HUES48 (cell line): ENCODE measurements around the gene HHIP.

ENCODE experiments used
- H3K27ac ChIP-seq: one replicate; pipeline ENCODE4 v1.7.0; 2013; ENCODE audit warnings: low read depth, low read length, inconsistent platforms
- H3K27me3 ChIP-seq: 2 replicates; pipeline ENCODE4 v1.6.1; 2013; ENCODE audit warnings: mild to moderate bottlenecking, low read length; ENCODE audit not compliant: control insufficient read depth, insufficient read depth
- H3K36me3 ChIP-seq: 2 replicates; pipeline ENCODE4 v1.6.1; 2013; ENCODE audit warnings: low read length; ENCODE audit not compliant: control insufficient read depth, insufficient read depth
- H3K4me1 ChIP-seq: 2 replicates; pipeline ENCODE4 v1.6.1; 2013; ENCODE audit warnings: mild to moderate bottlenecking, low read length; ENCODE audit not compliant: control insufficient read depth, insufficient read depth
- H3K4me3 ChIP-seq: 2 replicates; pipeline ENCODE4 v1.5.1; 2013; ENCODE audit warnings: mild to moderate bottlenecking, low read depth, low read length
- H3K9ac ChIP-seq: 2 replicates; pipeline ENCODE4 v1.6.1; 2013; ENCODE audit warnings: mild to moderate bottlenecking, low read depth, low read length, moderate library complexity
- H3K9me3 ChIP-seq: 2 replicates; pipeline ENCODE4 v1.6.1; 2013; ENCODE audit warnings: low read length; ENCODE audit not compliant: control insufficient read depth, insufficient read depth

HHIP gene

DNA sequence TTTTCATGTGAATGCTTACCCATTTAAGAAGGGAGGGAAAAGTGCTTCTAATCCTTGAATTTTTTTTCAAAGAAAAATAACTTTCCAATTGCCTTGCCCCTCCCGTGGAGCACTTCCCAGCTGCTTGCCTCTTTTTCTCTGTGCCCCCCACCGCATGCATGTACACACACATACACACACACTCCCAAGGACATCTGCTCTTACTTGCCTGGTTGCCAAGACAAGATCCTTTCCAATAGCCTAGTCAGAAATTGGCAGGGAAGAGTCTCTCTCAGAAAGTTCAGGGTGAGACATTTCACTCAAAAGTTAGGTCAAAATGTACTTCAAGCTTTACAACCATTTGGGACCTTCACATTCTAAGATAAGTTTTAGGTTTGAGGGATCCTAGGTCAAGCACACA is 10.9 kb downstream of the HHIP start:
- H3K9ac ChIP-seq = no peak overlapping the region
- no peaks in the 10 kb centered on the region for H3K9me3 ChIP-seq
- no peak overlapping the region for H3K27ac ChIP-seq
- no peaks in the 10 kb centered on the region for H3K36me3 ChIP-seq
- no peak overlapping the region for H3K4me3 ChIP-seq
- H3K4me1 ChIP-seq = peaks cover 18% of the 10 kb centered on the region
- H3K27me3 ChIP-seq = no peaks in the 10 kb centered on the region

- no peak overlapping the region for H3K27ac ChIP-seq
- H3K36me3 ChIP-seq = no peaks in the 10 kb centered on the region
- H3K9ac ChIP-seq = no peak overlapping the region
- H3K9me3 ChIP-seq = no peaks in the 10 kb centered on the region
- no peak overlapping the region for H3K4me3 ChIP-seq
- H3K4me1 ChIP-seq = peaks cover 6% of the 10 kb centered on the region
- no peaks in the 10 kb centered on the region for H3K27me3 ChIP-seq
These were observed 12.1 kb downstream of the HHIP start for GRCh38 chr4:144658015-144658567.

DNA sequence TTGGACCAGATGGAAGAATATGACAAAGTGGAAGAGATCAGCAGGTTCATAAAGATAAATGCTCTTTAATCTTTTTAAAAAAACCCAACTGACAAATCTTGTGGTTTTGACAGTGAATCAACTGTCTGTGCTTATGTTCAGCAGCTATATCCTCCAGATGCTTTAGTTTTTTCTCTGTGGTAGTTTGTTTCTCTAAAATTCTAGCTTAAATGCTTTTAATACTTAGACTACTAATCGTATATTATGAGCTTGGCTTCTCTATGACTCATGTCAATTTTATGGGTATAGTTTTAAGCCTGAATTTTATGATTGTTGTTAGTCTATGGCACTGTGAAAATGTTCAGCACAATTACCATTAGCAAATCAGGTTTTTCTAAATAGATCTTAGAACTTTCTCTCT is 12.9 kb downstream of the HHIP start:
- Histone ChIP-seq H3K4me3 (no peak overlapping the region), H3K27ac (no peak overlapping the region), H3K9me3 (no peaks in the 10 kb centered on the region), H3K9ac (no peak overlapping the region), H3K27me3 (no peaks in the 10 kb centered on the region), H3K4me1 (peaks cover 6% of the 10 kb centered on the region), H3K36me3 (no peaks in the 10 kb centered on the region)

GRCh38 chr4:144659447-144659846 is 13.5 kb downstream of the HHIP start:
- H3K27ac ChIP-seq = no peak overlapping the region
- H3K4me3 ChIP-seq = no peak overlapping the region
- no peaks in the 10 kb centered on the region for H3K9me3 ChIP-seq
- no peaks in the 10 kb centered on the region for H3K27me3 ChIP-seq
- peaks cover under 1% of the 10 kb centered on the region for H3K4me1 ChIP-seq
- H3K36me3 ChIP-seq = no peaks in the 10 kb centered on the region
- H3K9ac ChIP-seq = no peak overlapping the region

DNA sequence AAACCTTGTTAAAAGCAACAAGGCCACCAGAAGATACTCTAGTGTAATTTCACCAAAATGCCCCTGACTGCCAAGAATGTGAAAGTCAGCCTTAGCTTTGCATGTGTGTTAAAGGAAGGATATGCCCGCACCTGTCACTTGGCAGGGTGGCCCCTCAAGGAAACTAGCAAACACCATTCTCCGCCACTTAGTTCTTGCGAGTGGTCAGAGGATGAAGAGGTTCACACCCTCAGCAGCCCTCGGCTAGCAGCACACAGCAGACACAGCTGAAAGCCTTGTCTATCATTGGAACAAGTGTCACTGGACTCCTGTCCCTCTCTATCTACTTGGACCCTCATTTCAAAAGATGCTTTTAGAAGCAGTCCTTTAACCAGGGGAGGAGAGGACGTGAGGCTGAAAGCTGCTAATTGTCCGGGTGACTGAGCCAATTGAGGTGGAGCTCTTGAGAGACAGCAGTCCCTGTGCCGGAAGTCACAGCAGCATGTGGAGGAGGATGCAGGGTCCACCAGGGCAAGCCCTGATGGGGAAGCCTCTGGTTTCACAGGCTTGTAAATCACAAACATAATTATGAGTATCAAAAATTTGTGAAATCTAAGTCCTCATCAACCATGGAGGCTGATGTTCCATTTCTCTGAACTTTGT is 18.0 kb downstream of the HHIP start:
- no peak overlapping the region for H3K4me3 ChIP-seq
- H3K9ac ChIP-seq = no peak overlapping the region
- no peaks in the 10 kb centered on the region for H3K9me3 ChIP-seq
- H3K27ac ChIP-seq = no peak overlapping the region
- H3K27me3 ChIP-seq = no peaks in the 10 kb centered on the region
- no peaks in the 10 kb centered on the region for H3K36me3 ChIP-seq
- H3K4me1 ChIP-seq = no peaks in the 10 kb centered on the region

DNA sequence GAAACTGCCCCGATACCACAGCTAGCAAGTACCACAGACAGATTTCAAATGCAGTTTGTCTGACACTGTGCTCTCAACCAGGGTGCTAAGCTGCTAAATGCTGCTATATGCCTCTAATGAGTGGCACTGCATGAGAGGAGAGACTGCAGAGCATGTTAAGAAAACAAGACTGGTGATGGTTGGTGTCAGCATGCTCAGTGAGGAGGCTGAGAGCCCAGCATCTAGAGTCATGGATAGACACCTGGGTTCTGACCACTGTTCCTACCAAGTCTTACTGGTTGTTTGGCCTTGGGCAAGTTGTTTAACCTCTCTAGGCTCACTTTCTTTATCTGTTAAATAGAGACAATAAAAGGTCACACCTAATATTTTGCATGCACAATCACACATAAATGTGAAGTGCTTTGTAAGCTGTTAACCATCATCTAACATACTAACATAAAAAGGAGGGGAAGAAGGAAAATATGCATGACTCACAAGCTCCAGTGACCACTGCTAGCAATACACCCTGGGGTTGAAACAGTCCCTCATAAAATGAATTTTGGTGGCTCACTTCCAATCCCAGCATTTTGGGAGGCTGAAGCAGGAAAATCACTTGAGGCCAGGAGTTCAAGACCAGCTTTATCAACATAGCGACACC is 20.7 kb downstream of the HHIP start:
- H3K27me3 ChIP-seq = no peaks in the 10 kb centered on the region
- no peaks in the 10 kb centered on the region for H3K36me3 ChIP-seq
- H3K27ac ChIP-seq = no peak overlapping the region
- H3K9me3 ChIP-seq = no peaks in the 10 kb centered on the region
- H3K4me1 ChIP-seq = no peaks in the 10 kb centered on the region
- no peak overlapping the region for H3K9ac ChIP-seq
- H3K4me3 ChIP-seq = no peak overlapping the region

DNA sequence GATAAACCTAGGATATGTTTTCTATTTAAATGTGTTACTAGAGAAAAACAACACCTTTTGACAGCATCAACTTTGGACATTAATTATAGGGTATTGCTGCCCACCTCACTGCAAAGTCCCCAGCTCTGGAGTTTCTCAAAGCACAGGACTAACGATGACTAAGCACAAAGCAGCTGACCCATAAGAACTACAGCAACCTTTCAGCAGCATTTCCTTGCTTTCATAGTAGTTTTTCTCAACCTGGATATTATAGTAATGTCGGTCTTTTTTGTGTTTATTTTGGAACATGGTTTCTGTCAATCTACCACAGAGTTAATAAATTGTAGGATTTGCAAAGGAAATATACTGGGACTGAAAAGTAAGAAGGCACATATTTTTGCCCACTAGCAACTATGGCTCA is 21.5 kb downstream of the HHIP start:
- Histone ChIP-seq H3K9me3 (no peaks in the 10 kb centered on the region), H3K27me3 (no peaks in the 10 kb centered on the region), H3K4me1 (no peaks in the 10 kb centered on the region), H3K36me3 (no peaks in the 10 kb centered on the region), H3K4me3 (no peak overlapping the region), H3K9ac (no peak overlapping the region), H3K27ac (no peak overlapping the region)

- no peak overlapping the region for H3K27ac ChIP-seq
- no peak overlapping the region for H3K4me3 ChIP-seq
- peaks cover 13% of the 10 kb centered on the region for H3K4me1 ChIP-seq
- no peak overlapping the region for H3K9ac ChIP-seq
- no peaks in the 10 kb centered on the region for H3K9me3 ChIP-seq
- no peaks in the 10 kb centered on the region for H3K36me3 ChIP-seq
- no peaks in the 10 kb centered on the region for H3K27me3 ChIP-seq
These were observed 24.8 kb downstream of the HHIP start for GRCh38 chr4:144670776-144671175.

GRCh38 chr4:144674711-144675110 is 28.8 kb downstream of the HHIP start:
- Histone ChIP-seq H3K36me3 (no peaks in the 10 kb centered on the region), H3K4me3 (no peak overlapping the region), H3K4me1 (peaks cover 13% of the 10 kb centered on the region), H3K27me3 (no peaks in the 10 kb centered on the region), H3K9ac (no peak overlapping the region), H3K27ac (no peak overlapping the region), H3K9me3 (no peaks in the 10 kb centered on the region)

- Histone ChIP-seq H3K4me3 (no peak overlapping the region), H3K9me3 (no peaks in the 10 kb centered on the region), H3K4me1 (peaks cover 11% of the 10 kb centered on the region), H3K27me3 (no peaks in the 10 kb centered on the region), H3K9ac (no peak overlapping the region), H3K36me3 (no peaks in the 10 kb centered on the region), H3K27ac (peak overlapping the region; percentile 28)
These were observed 35.9 kb downstream of the HHIP start for GRCh38 chr4:144681806-144682205.

DNA sequence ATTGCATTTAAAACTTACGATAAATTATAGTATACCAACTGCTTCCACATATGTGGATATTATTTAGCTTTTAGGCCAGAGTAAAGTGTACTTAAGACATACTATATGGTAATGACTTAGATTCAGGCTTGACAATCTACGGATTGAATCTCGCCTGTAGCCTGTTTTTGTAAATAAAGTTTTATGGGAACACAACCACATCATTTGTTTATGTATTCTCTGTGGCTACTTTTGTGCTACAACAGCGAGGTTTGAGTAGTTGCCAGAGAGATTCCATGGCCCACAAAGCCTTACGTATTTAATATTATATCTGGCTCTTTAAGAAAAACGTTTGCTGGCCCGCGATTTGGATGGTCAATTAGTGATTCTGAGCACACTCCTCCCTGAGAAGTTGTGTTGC is 37.6 kb downstream of the HHIP start:
- no peaks in the 10 kb centered on the region for H3K36me3 ChIP-seq
- H3K27me3 ChIP-seq = no peaks in the 10 kb centered on the region

More for the DNA sequence above, 37.6 kb downstream of the HHIP start:
- H3K9me3 ChIP-seq = no peaks in the 10 kb centered on the region
- no peak overlapping the region for H3K4me3 ChIP-seq
- peaks cover 21% of the 10 kb centered on the region for H3K4me1 ChIP-seq
- H3K27ac ChIP-seq = no peak overlapping the region
- no peak overlapping the region for H3K9ac ChIP-seq
